A549 (cell line): ENCODE data around the gene ELP5. TPM values are rescaled to one million over a fixed set of nuclear protein-coding genes. Genes with fewer than 3 reads are reported as not detected.

Experiments
- ATAC-seq, 2 experiments: fragments of 200-7000 bp in 1 of 2; fragments of >200 bp in 1 of 2; cut with Nextera tagmentation in 1 of 2; cut with Tn5 transposase in 1 of 2; 3 replicates each; pipeline versions ENCODE4 v1.8.0 to v1.9.1; 2018 to 2020; ENCODE audit warnings: mild to moderate bottlenecking in 1 of 2, moderate library complexity in 1 of 2
- CTCF ChIA-PET: fragments of 300-600 bp; sonication (Branson Sonifier 250); formaldehyde crosslinking; extraction: SDS; loops from one replicate; lab custom pipeline; 2021; ENCODE audit warnings: antibody characterized with exemption, inconsistent platforms; lab: Yijun Ruan, JAX
- POLR2A ChIA-PET: fragments of 350-600 bp; formaldehyde crosslinking; extraction: SDS; loops from one replicate; lab custom pipeline; 2021; ENCODE audit warnings: antibody characterized with exemption, inconsistent platforms; lab: Yijun Ruan, JAX
- DNase-seq, 2 experiments: peaks; one replicate each; pipeline versions ENCODE4 v3.0.0 to v3.0.0-alpha.2; 2011 to 2016; ENCODE audit warnings: low read depth in 1 of 2, low spot score in 1 of 2
- FAIRE-seq: peaks from 2 replicates; lab custom pipeline; 2011; peaks lifted over from hg19 to GRCh38; lab: Jason Lieb, UNC
- H3K27ac ChIP-seq, 2 experiments: fragments of >200 bp; sonication (Bioruptor Twin); formaldehyde crosslinking; 3 replicates each; pipeline ENCODE4 v1.5.1; 2016 to 2017
- H3K4me1 ChIP-seq: fragments of >200 bp; sonication (Bioruptor Twin); formaldehyde crosslinking; 3 replicates; pipeline ENCODE4 v1.6.1; 2016
- H3K4me2 ChIP-seq: fragments of >200 bp; sonication (Bioruptor Twin); formaldehyde crosslinking; 3 replicates; pipeline ENCODE4 v1.6.1; 2016
- H3K4me3 ChIP-seq: fragments of >200 bp; sonication (Bioruptor Twin); formaldehyde crosslinking; 3 replicates; pipeline ENCODE4 v1.5.1; 2016
- H3K9me3 ChIP-seq: fragments of >200 bp; sonication (Bioruptor Twin); formaldehyde crosslinking; 3 replicates; pipeline ENCODE4 v1.6.1; 2016
- CHD2 ChIP-seq: fragments of 150-350 bp; IDR thresholded peaks from 2 replicates; pipeline ENCODE4 v1.6.1; 2014; ENCODE audit warnings: low read length; ENCODE audit not compliant: partially characterized antibody
- CHD4 ChIP-seq: fragments of 200-600 bp; sonication (generic); IDR thresholded peaks from 2 replicates; pipeline ENCODE4 v1.6.1; 2016; ENCODE audit warnings: antibody characterized with exemption, mild to moderate bottlenecking, borderline replicate concordance
- EP300 ChIP-seq, 2 experiments: fragments of >200 bp; sonication (Bioruptor Twin); formaldehyde crosslinking; IDR thresholded peaks; 2 replicates in 1 of 2; 3 replicates in 1 of 2; pipeline ENCODE4 v1.6.1; 2016 to 2017
- ESRRA ChIP-seq: fragments of 150-350 bp; IDR thresholded peaks from 2 replicates; pipeline ENCODE4 v1.6.1; 2014; ENCODE audit warnings: mild to moderate bottlenecking, low read length, borderline replicate concordance
- FOSB ChIP-seq: fragments of 250-450 bp; sonication (Bioruptor Pico); IDR thresholded peaks from 2 replicates; pipeline ENCODE4 v1.5.0; 2020; ENCODE audit warnings: mild to moderate bottlenecking, moderate library complexity
- HOXA7 ChIP-seq: fragments of 250-450 bp; sonication (Bioruptor Pico); IDR thresholded peaks from 2 replicates; pipeline ENCODE4 v1.5.0; 2020; ENCODE audit warnings: mild to moderate bottlenecking, moderate library complexity
- KDM1A ChIP-seq: fragments of 200-600 bp; sonication (generic); IDR thresholded peaks from 2 replicates; pipeline ENCODE4 v1.6.1; 2016; ENCODE audit warnings: low read depth, mild to moderate bottlenecking
- MAFK ChIP-seq: fragments of 450-650 bp; IDR thresholded peaks from 2 replicates; pipeline ENCODE4 v1.6.1; 2014; ENCODE audit not compliant: partially characterized antibody
- MAZ ChIP-seq: fragments of 150-350 bp; IDR thresholded peaks from 2 replicates; pipeline ENCODE4 v1.6.1; 2014; ENCODE audit warnings: antibody characterized with exemption, low read depth, low read length, borderline replicate concordance
- NR3C1 ChIP-seq: fragments of >200 bp; sonication (Bioruptor Twin); formaldehyde crosslinking; IDR thresholded peaks from 3 replicates; pipeline ENCODE4 v1.6.1; 2017
- POLR2A ChIP-seq: IDR thresholded peaks from 2 replicates; pipeline ENCODE4 v1.6.1; 2012; ENCODE audit warnings: mild to moderate bottlenecking, low read length
- RAD21 ChIP-seq, 2 experiments: fragments of >200 bp in 1 of 2; sonication (Bioruptor Twin) in 1 of 2; formaldehyde crosslinking in 1 of 2; IDR thresholded peaks in 1 of 2; conservative IDR thresholded peaks in 1 of 2; 2 replicates in 1 of 2; 3 replicates in 1 of 2; pipeline ENCODE4 v1.6.1; 2012 to 2018; ENCODE audit warnings: inconsistent platforms in 1 of 2
- RARB ChIP-seq: fragments of 250-450 bp; sonication (Bioruptor Pico); IDR thresholded peaks from 2 replicates; pipeline ENCODE4 v1.8.0; 2021; ENCODE audit warnings: mild to moderate bottlenecking, moderate library complexity
- RCOR1 ChIP-seq: fragments of 150-350 bp; IDR thresholded peaks from 2 replicates; pipeline ENCODE4 v1.6.1; 2014; ENCODE audit warnings: antibody characterized with exemption, low read length, low read depth
- SREBF2 ChIP-seq: fragments of 450-650 bp; IDR thresholded peaks from 2 replicates; pipeline ENCODE4 v1.6.1; 2014; ENCODE audit warnings: mild to moderate bottlenecking, moderate library complexity
- TP53 ChIP-seq: fragments of 250-450 bp; sonication (Bioruptor Pico); IDR thresholded peaks from 2 replicates; pipeline ENCODE4 v1.5.0; 2021; ENCODE audit warnings: mild to moderate bottlenecking, moderate library complexity
- ZC3H11A ChIP-seq: fragments of 450-650 bp; IDR thresholded peaks from 2 replicates; pipeline ENCODE4 v1.6.1; 2014; ENCODE audit warnings: antibody characterized with exemption, mild to moderate bottlenecking
- WGBS: methylation state at CpG from one replicate; pipeline ENCODE4 v1.1.6; 2017; ENCODE audit errors: missing lambda C conversion rate; 5-methylcytosine and 5-hydroxymethylcytosine counted together
- polyA plus RNA-seq, 4 experiments: library from polyadenylated mRNA; depleted of rRNA in 3 of 4; stranded (reverse); fragments of >200 nt; fragmentation: RNase III in 1 of 4; extraction: RNeasy Plus Mini Kit Qiagen cat#74134 plus additional on column Dnase treatment in 1 of 4; gene quantifications; 2 replicates in 3 of 4; 3 replicates in 1 of 4; pipeline ENCODE4 v1.2.3, GENCODE V29; 2011 to 2017
- TF ChIP-seq, protein P1 (sequence below): IDR thresholded peaks from 2 replicates; pipeline ENCODE4 v1.6.1; 2012; ENCODE audit warnings: low read depth, borderline replicate concordance
- TF ChIP-seq, protein P2 (sequence below): fragments of 250-450 bp; sonication (Bioruptor Pico); IDR thresholded peaks from 2 replicates; pipeline ENCODE4 v1.5.0; 2020; ENCODE audit warnings: low read depth, mild to moderate bottlenecking, moderate library complexity
- TF ChIP-seq, protein P3 (sequence below): fragments of 450-650 bp; IDR thresholded peaks from 2 replicates; pipeline ENCODE4 v1.6.1; 2014; ENCODE audit warnings: antibody characterized with exemption
- TF ChIP-seq, protein P4 (sequence below): IDR thresholded peaks from 2 replicates; pipeline ENCODE4 v1.6.1; 2012
- TF ChIP-seq, protein P5 (sequence below): fragments of >200 bp; sonication (Bioruptor Twin); formaldehyde crosslinking; IDR thresholded peaks from 2 replicates; pipeline ENCODE4 v1.6.1; 2016

ELP5 gene
- polyA plus RNA-seq, 2 of the 4 experiments (the other 2 are of a cell fraction) = 92.1 to 133 TPM

DNA sequence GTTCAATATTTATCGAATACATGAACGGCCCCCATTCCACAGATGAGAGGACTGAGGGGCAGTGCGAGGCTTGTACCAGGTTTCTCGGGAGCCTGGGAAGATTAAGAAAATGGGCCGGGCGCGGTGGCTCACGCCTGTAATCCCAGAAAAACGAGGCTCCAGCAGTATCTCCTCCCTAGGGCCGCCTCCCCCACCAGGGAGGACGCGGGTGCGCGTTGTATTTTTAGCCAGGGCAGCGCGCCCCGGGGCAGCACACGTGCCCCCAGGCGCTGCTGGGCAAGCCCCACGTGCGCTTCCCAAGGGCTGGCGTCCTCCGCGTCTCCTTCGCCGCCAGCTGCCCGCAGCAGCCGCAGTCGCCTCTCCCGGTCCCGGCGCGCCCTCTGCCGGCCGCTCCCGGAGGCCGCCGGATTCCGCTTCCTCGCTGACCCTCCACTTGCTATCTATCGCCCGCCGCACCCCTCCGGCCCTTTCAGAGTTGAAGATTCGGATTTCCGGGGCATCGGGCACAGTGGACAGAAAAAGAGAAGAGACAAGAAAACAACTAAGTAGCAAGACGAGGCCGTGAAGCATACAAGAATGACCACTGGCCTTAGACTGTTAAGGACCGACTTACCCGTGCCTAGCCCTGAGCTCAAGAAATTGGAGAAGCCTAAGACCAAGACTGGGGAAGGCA, 44.3 kb downstream of the ELP5 start (continued):
- TF ChIP-seq TP53 (CRISPR knock-in tag) = peak; percentile 64; the same call in 1 of the 2 replicates
- TF ChIP-seq, protein P1, sequence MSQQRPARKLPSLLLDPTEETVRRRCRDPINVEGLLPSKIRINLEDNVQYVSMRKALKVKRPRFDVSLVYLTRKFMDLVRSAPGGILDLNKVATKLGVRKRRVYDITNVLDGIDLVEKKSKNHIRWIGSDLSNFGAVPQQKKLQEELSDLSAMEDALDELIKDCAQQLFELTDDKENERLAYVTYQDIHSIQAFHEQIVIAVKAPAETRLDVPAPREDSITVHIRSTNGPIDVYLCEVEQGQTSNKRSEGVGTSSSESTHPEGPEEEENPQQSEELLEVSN = peak; percentile 96
- no peak for TF ChIP-seq EP300 (IDR thresholded peaks at IDR 0.05)
- no peak for TF ChIP-seq RCOR1
- TF ChIP-seq MAZ = no peak
- no peak for TF ChIP-seq KDM1A
- TF ChIP-seq, protein P2, sequence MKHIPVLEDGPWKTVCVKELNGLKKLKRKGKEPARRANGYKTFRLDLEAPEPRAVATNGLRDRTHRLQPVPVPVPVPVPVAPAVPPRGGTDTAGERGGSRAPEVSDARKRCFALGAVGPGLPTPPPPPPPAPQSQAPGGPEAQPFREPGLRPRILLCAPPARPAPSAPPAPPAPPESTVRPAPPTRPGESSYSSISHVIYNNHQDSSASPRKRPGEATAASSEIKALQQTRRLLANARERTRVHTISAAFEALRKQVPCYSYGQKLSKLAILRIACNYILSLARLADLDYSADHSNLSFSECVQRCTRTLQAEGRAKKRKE (CRISPR knock-in tag) = peak; percentile 92
- TF ChIP-seq, all 56 proteins: peak for 19

DNA sequence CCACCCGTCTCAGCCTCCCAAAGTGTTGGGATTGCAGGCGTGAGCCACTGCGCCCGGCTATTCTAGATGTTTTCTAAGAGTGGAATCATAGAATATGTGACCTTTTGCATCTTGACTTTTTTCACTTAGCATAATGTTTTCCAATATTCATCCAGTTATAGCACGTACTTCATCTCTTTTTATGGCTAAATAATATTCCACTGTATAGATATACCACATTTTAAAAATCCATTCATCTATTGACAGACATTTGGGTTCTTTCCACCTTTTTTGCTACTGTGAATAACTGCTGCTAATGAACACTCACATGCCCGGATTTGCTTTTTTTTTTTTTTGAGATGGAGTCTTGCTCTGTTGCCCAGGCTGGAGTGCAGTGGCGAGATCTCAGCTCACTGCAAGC, 52.2 kb downstream of the ELP5 start:
- CTCF ChIA-PET = interaction anchor here (0.6 to 11.0 kb wide), 7 partner anchors 9 to 139 kb away, joined by 3 to 446 read pairs (median 7); partner anchors contain the start of gene SLC2A4

More for the DNA sequence above, 52.2 kb downstream of the ELP5 start:
- 87% methylated on average over 7 of the region's 7 CpGs for whole genome bisulfite sequencing
- Histone ChIP-seq H3K9me3 (no peaks in the 10 kb centered on the region), H3K27ac (no peak overlapping the region), H3K4me1 (peaks cover 2% of the 10 kb centered on the region), H3K4me3 (no peak overlapping the region), H3K4me2 (no peak overlapping the region)
- TF ChIP-seq ESRRA (no peak), CHD2 (no peak), CHD4 (no peak), SREBF2 (no peak), RARB (CRISPR knock-in tag) (no peak), HOXA7 (CRISPR knock-in tag) (no peak), RAD21 (conservative IDR thresholded peaks at IDR 0.05 in 1 of 2, IDR thresholded peaks at IDR 0.05 in 1 of 2) (no peak), MAZ (no peak), FOSB (CRISPR knock-in tag) (no peak), NR3C1 (no peak), ZC3H11A (no peak), MAFK (no peak), POLR2A (no peak)
- TF ChIP-seq, protein P2 (CRISPR knock-in tag) = no peak
- TF ChIP-seq, protein P3, sequence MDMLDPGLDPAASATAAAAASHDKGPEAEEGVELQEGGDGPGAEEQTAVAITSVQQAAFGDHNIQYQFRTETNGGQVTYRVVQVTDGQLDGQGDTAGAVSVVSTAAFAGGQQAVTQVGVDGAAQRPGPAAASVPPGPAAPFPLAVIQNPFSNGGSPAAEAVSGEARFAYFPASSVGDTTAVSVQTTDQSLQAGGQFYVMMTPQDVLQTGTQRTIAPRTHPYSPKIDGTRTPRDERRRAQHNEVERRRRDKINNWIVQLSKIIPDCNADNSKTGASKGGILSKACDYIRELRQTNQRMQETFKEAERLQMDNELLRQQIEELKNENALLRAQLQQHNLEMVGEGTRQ = no peak
- TF ChIP-seq, protein P4, sequence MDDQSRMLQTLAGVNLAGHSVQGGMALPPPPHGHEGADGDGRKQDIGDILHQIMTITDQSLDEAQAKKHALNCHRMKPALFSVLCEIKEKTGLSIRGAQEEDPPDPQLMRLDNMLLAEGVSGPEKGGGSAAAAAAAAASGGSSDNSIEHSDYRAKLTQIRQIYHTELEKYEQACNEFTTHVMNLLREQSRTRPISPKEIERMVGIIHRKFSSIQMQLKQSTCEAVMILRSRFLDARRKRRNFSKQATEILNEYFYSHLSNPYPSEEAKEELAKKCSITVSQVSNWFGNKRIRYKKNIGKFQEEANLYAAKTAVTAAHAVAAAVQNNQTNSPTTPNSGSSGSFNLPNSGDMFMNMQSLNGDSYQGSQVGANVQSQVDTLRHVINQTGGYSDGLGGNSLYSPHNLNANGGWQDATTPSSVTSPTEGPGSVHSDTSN = no peak
- TF ChIP-seq, protein P5, sequence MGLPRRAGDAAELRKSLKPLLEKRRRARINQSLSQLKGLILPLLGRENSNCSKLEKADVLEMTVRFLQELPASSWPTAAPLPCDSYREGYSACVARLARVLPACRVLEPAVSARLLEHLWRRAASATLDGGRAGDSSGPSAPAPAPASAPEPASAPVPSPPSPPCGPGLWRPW = no peak
- ATAC-seq (no peak), FAIRE-seq (no peak), DNase-seq (no peak)
- POLR2A ChIA-PET = no interaction called here
